ENCODE data around the gene BPI.
"Not testable (repeated sequence)": the region's sequence is repeated elsewhere in the genome, so short reads cannot be mapped to it uniquely, and the experiment has no call there.

The BPI gene

GRCh38 chr20:38303908-38304379, at the start of gene BPI:
Gene BPI (plus strand): TSS chr20:38304156. CDS start chr20:38304224, 68 bp downstream.
- DNase-seq (ENCODE audit: insufficient read length, low spot score) (no peak), FAIRE-seq (peak; percentile 52)

GRCh38 chr20:38254621-38255020, 49.3 kb upstream of the BPI start:
- FAIRE-seq; DNase-seq (ENCODE audit: insufficient read length, low spot score): not testable (repeated sequence)

- DNase-seq (ENCODE audit: insufficient read length, low spot score) (no peak), FAIRE-seq (peak; percentile 31)
These were observed 48.6 kb upstream of the BPI start for GRCh38 chr20:38255393-38255792.

- no peak for DNase-seq (ENCODE audit: insufficient read length, low spot score)
These were observed 47.9 kb upstream of the BPI start for GRCh38 chr20:38256021-38256420.

GRCh38 chr20:38256966-38257365, 47.0 kb upstream of the BPI start:
- DNase-seq (ENCODE audit: insufficient read length, low spot score): no peak
- peak; percentile 96 for FAIRE-seq

More at GRCh38 chr20:38256021-38256420, 47.9 kb upstream of the BPI start:
- no peak for FAIRE-seq

- FAIRE-seq (peak; percentile 4), DNase-seq (ENCODE audit: insufficient read length, low spot score) (no peak)
These were observed 45.3 kb upstream of the BPI start for GRCh38 chr20:38258545-38259215.

- DNase-seq (ENCODE audit: insufficient read length, low spot score) (no peak), FAIRE-seq (peak; percentile 86)
These were observed 44.0 kb upstream of the BPI start for GRCh38 chr20:38260025-38260377.

- DNase-seq (ENCODE audit: insufficient read length, low spot score) (no peak), FAIRE-seq (no peak)
These were observed 43.4 kb upstream of the BPI start, which contains the start of gene KIAA1755 for GRCh38 chr20:38260378-38261053. Gene KIAA1755 (minus strand): TSS chr20:38260735. CDS start chr20:38260500, 235 bp downstream.

- FAIRE-seq (peak; percentile 73), DNase-seq (ENCODE audit: insufficient read length, low spot score) (no peak)
These were observed 42.9 kb upstream of the BPI start for GRCh38 chr20:38261054-38261390.

GRCh38 chr20:38262931-38263330, 41.0 kb upstream of the BPI start:
- FAIRE-seq: peak; percentile 58

GRCh38 chr20:38266426-38266825, 37.5 kb upstream of the BPI start:
- no peak for DNase-seq (ENCODE audit: insufficient read length, low spot score)
- FAIRE-seq: peak; percentile 48

More at GRCh38 chr20:38262931-38263330, 41.0 kb upstream of the BPI start:
- DNase-seq (ENCODE audit: insufficient read length, low spot score): no peak

GRCh38 chr20:38267296-38267695, 36.7 kb upstream of the BPI start:
- DNase-seq (ENCODE audit: insufficient read length, low spot score) (no peak), FAIRE-seq (no peak)

GRCh38 chr20:38267901-38268514, 35.9 kb upstream of the BPI start:
- DNase-seq (ENCODE audit: insufficient read length, low spot score) (no peak), FAIRE-seq (peak; percentile 20)

- DNase-seq (ENCODE audit: insufficient read length, low spot score) (no peak), FAIRE-seq (no peak)
These were observed 34.9 kb upstream of the BPI start for GRCh38 chr20:38269040-38269439.

GRCh38 chr20:38269715-38270114, 34.2 kb upstream of the BPI start:
- no peak for FAIRE-seq
- DNase-seq (ENCODE audit: insufficient read length, low spot score): no peak

- DNase-seq (ENCODE audit: insufficient read length, low spot score): peak; percentile 98
- FAIRE-seq: peak; percentile 93
These were observed 32.9 kb upstream of the BPI start for GRCh38 chr20:38270869-38271605.

GRCh38 chr20:38271608-38272120, 32.3 kb upstream of the BPI start:
- FAIRE-seq (peak; percentile 40), DNase-seq (ENCODE audit: insufficient read length, low spot score) (no peak)

- FAIRE-seq (peak; percentile 81), DNase-seq (ENCODE audit: insufficient read length, low spot score) (no peak)
These were observed 31.6 kb upstream of the BPI start for GRCh38 chr20:38272398-38272797.

- peak; percentile 66 for FAIRE-seq
- DNase-seq (ENCODE audit: insufficient read length, low spot score): no peak
These were observed 31.0 kb upstream of the BPI start for GRCh38 chr20:38272961-38273360.

GRCh38 chr20:38275815-38276550, 28.0 kb upstream of the BPI start:
- FAIRE-seq (no peak), DNase-seq (ENCODE audit: insufficient read length, low spot score) (no peak)
